GM19438 (cell line): Measurements from ENCODE around the gene PEX10.

Source experiments
- ATAC-seq: cut with Tn5 transposase; IDR thresholded peaks from one replicate; pipeline ENCODE4 v1.9.1; 2021; ENCODE audit warnings: low read depth; ENCODE audit not compliant: unreplicated experiment

Gene PEX10

GRCh38 chr1:2355373-2356261, 56.7 kb downstream of the PEX10 start:
- ATAC-seq = no peak

- no peak for ATAC-seq
Measured at GRCh38 chr1:2354511-2355372, 57.6 kb downstream of the PEX10 start.
